Subcutaneous adipose tissue (tissue), 4 donors: Measurements from ENCODE around the gene BMAL1. TPM values are rescaled to one million over a fixed set of nuclear protein-coding genes. Genes with fewer than 3 reads are reported as not detected.

ENCODE experiments used
- CTCF ChIP-seq: fragments of 450-650 bp; IDR thresholded peaks from one replicate; pipeline ENCODE4 v1.5.1; 2016; ENCODE audit warnings: low read depth, mild to moderate bottlenecking, control low read depth, antibody characterized with exemption, moderate library complexity
- total RNA-seq, 4 donors: library from RNA; depleted of rRNA; stranded (reverse); fragments of >200 nt; gene quantifications; one replicate each; pipeline ENCODE4 v1.1.0, GENCODE V29; 2016

Gene BMAL1
- total RNA-seq, 4 donors from 2014 or later: 40.8 to 81.8 (median 54.0) TPM

GRCh38 chr11:13294178-13294577, 16.6 kb downstream of the BMAL1 start:
- TF ChIP-seq CTCF: no peak

- TF ChIP-seq CTCF: no peak
Measured at GRCh38 chr11:13294771-13295579, 17.4 kb downstream of the BMAL1 start.

- no peak for TF ChIP-seq CTCF
Measured at GRCh38 chr11:13297308-13297916, 19.8 kb downstream of the BMAL1 start.

GRCh38 chr11:13297917-13298356, 20.3 kb downstream of the BMAL1 start:
- TF ChIP-seq CTCF: no peak

GRCh38 chr11:13298765-13299164, 21.2 kb downstream of the BMAL1 start:
- TF ChIP-seq CTCF: no peak

GRCh38 chr11:13301522-13301921, 23.9 kb downstream of the BMAL1 start:
- no peak for TF ChIP-seq CTCF

GRCh38 chr11:13302420-13302958, 24.9 kb downstream of the BMAL1 start:
- no peak for TF ChIP-seq CTCF
